DMS153 treated with DMSO at 0.1 percent for 48 hours (cell line): ENCODE results near the gene LRRC8B.

ENCODE experiments used
- DNase-seq: peaks from one replicate; lab custom pipeline; 2025; ENCODE audit not compliant: unreplicated experiment; lab: John Stamatoyannopoulos, UW

Gene LRRC8B

DNA sequence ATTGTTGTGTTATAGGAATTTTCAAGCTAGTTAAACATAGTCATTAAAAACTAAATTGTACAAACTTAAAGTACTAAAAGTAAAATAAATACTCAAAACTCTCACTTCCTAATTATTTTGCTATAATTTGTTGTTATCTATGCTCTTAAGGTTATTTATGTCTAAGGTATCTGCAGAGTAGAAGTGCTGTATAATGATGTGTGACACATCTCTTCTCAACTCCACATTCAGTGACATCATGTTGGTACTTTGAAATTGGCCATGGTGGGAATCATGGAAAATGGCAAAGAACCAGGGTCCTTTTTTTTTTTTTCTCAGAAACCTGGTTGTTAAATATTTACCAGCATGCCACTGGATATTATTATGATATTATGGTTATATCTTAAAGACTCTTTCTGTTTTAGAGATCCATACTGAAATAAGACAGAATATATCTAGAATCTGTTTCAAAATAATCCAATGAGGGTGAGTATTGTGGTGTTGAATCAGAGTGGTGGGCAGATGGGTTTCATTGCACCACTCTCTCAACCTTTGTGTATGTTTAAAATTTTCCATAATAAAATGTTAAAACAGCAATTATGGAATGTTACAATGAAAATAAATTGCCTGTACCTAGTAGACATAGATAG, 22.4 kb downstream of the LRRC8B start:
- no peak for DNase-seq

DNA sequence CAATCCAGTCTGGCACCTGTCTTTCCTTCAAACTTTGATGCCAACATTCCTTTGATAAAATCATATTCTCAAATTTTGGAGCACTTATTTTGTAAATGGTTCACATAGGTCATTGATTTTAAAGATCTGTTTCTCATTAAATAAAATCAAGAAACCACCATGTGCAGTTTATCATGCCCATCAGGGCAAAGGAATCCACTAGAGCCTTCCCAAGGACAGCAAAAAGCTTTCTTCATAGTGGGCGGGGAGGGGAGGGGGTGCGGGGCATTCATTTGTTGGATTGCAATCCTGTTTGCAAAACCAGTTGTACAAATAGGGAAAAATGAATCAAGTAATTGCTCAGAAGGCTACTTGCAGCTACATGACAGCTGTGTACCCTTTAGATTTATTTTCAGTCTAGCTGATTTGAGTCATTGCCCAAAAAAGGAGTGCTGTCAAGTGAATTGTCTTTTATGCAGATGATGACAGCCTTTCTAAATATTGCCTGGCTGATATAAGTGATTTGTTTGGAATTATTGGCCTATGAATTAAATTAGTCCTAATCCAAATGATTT, 23.0 kb downstream of the LRRC8B start:
- DNase-seq, result no peak

DNA sequence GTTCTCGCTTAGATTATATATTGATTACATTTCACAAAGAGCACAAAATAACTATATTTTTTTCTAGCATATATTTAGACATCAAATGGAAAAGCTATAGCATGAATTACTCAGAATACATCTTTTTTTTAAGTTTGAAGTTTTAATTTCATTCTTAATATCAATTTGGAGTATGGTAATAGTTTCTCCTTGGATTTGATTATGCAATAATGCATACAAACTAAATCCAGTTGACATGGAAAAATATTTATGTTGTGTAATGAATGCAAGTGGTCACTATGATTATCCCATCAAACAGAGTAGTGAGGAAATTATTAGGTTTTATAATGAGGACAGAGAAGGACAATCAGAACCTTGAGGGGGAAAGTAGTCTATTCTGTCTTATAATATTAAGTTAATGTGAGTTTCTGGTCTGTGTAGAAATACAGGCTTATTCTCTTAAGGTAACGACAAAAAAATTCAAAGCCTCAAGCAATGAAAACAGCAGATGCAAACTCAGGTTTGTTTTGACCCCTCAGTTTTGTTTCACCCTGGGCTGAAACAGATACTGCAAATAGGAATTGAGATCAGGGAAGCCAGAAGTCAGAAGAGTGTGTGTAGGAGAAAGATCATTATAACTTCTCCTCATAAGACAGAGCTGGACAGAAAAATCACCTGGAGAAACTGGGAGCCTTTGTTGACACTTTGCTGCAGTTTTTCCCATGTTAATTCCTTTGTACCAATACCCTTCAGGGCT, 23.7 kb downstream of the LRRC8B start:
- DNase-seq, result no peak

DNA sequence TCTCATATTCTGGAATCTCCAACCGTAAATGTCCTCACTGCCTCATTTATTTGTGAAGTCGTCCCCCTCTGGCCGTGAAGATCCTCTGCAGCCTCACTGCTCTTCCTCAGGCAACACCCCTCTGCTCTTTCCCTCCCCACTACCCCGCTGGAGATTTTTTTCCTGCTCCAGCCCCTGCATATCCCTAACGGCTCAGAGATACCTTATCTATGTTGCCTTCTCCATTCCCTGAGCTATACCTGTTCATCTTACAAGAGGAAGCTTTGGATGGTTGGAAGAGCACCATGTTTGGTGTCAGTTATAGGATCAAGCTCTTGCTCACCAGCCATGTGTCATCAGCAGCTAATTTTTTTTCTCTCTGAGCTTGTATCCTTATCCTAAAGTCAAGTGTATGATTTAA, 26.4 kb downstream of the LRRC8B start:
- DNase-seq, result no peak

DNA sequence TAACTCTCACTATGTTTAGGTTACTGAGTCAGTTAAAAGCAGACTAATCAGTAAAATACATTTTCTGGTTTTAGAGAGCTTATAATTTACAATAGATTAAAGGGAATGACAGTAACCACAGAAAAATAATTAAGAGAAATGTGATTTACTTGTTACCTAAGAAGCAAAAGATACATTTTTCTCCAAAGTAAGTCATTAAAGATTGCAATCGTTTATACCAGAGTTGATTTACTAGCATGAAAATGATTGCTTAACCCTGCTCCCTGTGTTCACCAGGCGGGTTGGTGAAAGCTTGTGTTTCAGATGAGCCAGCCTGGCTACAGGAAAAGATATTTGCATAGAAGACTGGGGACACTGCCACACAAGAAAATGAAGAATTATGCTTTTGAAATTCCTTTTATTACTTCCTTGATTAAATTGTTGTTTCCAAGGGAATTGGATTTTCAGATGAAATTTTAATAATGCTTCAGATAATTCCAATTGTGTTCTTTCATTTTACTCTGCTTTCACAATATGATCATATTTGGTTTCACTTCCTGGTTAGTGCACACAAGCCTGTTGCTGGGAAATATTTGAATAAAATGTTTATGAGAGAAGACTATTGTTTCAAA, 27.9 kb downstream of the LRRC8B start:
- DNase-seq, result peak; percentile 84

DNA sequence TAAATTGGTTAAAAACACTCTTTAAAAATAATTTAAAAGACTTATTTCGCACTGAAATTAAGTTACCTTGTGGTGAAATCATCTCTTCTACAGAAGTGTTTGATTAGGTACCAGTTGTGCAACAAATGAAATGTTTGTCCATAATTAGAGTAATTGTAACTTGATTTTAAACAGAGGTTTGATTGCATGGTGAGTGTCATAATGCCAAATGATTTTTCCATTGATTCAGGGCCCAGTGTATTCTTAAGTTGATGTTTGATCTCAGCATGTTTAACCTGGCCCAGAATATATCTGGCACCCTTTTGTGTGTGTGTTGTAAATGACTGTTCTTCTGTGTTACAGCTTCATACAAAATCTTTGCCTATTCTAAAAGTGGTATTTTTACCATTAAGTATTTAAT, 28.5 kb downstream of the LRRC8B start:
- DNase-seq, result peak; percentile 84

DNA sequence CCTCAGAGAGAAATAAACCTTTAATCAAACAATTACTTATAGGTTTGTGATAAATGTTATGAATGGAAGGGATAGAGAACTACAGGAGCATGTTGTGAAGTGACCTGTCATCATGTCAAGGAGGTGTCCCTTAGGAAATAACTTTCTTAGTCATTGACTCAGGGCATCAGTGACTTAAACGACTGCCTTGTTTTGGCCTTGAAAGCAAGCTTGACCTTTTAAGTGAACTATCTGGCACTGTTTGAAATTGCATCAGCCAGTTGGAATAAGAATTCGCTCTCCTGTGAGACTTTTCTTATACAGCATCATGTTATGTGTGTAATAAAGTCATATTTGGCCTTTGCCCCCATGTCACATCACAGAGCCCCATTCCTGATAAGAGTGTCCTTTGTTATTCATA, 30.9 kb downstream of the LRRC8B start:
- DNase-seq, result no peak

DNA sequence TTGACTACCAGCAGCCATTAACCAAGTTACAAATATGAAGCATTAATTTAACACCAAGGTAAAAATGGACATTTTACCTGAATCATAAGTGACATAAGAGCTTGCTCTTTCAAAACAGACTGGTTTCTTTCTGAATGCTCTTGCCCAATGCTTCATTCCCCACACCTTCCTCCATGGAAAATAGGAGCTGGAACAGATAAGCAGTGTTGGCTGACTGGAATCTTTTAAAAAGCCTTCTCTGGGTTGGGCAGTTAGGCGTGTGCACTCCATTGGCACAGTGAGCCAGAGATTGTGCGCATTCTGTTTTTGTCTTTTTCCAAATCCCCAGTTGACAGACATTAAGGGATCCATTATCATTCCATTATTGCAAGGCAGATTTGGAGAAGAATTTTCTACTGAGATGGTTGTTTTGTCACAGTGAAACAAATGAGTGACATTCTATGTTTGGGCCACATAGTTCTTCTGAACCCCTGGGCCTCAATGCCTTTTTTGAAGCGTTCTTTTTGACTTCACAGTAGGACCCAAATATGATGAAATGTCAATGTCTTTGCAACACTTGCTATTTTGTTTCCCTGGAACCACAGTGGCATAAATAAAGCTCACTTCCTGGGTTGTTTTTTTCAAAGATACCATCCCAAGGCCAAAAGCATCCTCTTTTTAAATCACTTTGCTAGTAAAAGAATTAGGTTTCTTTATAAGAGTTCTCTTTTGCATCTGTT, 32.3 kb downstream of the LRRC8B start:
- no peak for DNase-seq

DNA sequence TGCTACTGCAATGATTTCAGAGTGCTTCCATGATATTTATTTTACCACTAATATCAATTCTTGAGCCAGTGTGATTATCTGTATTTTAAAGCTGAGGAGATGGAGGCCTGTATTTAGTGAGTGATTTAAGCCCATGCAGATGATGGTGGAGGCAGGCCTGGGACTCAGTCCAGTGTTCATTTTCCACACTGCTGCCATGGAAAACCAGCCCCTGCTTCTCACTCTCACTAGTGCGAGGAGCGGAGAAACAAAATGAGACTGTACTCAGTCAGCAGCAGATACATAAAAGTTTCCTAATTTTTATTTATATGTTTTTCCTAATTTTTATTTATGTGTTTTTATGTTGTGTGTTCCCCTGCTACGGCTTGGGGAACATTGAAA, 32.8 kb downstream of the LRRC8B start:
- no peak for DNase-seq

DNA sequence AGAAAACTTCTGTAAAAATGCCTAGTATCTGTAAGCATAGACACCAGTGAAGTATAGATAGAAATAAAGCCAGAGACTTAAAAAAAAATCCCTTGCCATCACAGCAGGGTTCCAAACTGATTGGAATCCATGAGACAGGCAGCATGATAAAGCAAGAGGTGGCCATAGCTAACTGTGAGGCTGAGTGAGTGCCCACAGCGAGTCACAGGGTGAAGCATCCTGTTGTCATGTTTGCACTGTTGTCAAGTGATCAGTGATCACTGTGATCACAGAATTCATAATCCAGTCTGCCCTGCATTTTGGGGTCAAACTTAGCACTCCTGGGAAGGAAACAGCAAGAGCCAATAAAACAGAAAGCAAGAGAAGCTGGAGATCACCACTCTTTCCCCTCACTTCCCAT, 33.3 kb downstream of the LRRC8B start:
- DNase-seq, result no peak

DNA sequence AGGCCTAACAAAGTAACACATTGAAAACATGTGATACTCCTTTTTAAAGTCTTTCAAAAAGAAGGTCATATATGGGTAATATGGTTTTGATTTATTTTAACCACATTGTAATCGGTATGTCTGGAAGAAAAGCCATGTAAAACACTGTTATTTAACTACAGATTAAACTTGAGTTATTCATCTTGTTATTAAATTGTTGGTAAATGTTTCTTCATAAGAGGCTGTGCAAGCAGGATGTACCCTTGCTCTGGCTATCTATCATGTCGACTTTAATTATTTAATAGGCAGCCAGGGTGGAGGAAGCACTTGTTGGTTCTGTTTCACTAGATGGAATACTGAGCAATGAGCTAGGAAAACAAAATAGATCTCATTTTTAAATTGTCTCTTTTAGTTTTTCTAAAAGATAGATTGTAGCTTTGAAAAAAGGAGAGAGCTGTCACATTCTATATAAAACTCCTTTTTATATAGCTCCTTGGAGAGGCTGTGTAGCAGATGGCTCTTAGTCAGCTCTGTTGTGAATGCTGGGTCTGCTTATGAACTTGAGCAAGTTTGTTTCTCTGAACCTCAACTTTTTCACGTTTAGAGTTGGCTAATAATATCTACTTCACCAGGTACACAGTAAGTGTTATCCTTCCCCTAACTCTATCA, 39.5 kb downstream of the LRRC8B start:
- DNase-seq, result peak; percentile 1

DNA sequence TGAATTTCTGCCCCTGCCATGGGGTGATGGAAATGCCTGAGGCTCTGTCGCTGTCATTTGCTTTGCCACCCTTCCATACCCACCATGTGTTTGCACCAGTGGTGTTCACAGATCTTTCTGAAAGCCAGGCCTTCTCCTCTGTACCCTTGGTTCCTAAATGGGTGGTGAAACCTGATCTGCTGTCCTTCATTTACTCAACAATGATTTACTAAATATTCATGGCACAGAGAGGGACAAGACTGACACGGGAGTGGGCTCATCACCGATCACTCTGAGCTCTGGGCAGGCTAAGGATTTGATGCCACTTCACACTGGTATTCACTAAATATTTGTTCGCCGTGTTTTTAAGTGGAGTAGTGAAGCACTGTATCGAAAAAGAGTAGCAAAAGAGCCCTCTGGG, 40.9 kb downstream of the LRRC8B start:
- DNase-seq, result no peak

DNA sequence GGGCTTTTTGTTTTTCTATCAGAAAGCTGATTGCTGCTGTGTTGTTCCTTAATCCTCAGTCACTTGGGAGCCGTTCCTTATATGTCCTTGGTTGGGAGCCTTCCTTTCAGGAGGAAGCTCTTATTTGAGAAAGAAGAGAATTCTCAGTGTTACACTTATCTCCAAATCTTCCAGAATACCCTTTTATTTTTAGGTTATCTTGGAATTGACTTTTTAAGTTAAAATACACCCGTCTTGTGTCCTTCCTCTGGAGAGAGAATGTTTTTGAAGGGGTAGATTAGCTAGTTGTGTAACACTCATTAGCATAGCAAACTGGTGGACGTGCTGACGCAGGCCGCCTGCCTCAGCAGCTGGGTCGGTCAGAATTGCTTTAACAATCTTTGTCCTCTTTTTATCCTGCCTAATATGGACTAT, 42.1 kb downstream of the LRRC8B start:
- DNase-seq, result no peak

DNA sequence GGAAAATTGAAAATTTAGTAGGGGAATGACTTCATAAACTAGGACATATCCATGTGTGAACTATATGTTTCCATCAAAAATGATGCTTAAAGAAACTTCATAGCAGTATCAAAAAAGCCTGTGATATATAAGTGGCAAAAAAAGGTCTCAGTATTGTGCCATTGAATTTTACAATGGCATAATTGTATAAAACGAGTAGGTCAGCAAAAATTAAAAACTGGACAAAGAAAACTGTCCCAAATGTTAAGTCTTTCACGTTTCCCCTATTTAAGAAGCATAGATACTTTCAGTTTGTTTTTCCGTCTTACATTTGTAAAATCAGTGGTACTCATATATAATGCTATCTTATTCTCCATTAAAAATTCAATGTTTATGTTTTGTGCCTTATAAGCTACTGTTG, 43.2 kb downstream of the LRRC8B start:
- DNase-seq, result no peak

DNA sequence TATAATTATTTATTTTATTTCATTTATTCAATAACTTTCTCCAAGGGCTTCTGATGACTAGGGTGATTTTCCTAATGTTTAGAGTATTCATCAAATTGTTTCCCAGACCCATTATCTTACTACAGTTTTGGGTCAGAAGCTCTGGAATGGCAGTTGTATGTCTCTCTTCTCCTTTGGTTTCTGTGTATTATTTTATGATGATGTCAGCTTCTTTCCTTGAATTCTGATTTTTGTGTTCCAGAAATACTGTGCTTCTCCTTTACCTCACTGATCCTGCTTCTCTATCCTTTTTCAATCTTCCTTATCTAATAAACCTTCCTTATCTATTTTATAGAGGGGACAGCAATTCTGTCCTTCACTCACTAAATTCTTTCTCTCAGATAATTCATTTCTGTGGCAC, 48.8 kb downstream of the LRRC8B start:
- DNase-seq, result no peak

DNA sequence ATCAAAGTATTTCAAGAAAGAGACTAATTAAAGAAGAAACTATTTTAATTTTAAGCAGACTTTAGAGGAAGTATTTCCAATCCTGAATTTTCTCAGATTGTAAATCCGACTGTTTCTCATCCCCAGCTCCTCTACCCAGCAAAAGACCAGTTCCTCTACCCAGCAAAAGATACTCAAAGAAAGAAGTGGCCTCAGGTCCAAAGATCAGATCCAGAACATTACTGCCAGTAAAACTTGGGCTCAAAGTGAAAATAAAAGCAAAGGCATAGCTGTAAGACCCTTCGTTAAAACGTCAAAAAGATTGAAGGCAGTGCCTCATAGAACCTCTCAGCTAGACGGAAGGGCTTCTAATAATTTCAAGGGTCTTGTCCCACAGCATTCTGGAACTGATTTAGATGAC, 50.0 kb downstream of the LRRC8B start:
- DNase-seq, result no peak

DNA sequence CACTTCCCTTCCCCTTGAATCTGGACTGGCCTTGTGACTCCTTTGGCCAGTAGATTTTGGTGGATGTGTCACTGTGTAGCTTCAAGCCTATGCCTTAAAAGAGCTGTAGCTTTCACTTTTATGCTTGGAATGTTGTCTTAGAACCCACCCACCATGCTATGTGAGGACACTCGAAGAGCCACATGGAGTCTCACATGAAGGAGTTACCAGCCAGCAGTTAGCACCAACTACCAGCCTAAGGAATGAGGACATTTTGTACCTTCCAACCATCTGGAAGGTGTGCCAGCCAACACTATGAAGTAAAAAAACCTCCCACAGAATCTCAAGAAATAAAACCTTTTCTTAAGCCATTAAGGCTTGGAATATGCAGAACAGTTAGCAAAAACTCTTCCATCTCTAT, 50.6 kb downstream of the LRRC8B start:
- DNase-seq, result no peak

DNA sequence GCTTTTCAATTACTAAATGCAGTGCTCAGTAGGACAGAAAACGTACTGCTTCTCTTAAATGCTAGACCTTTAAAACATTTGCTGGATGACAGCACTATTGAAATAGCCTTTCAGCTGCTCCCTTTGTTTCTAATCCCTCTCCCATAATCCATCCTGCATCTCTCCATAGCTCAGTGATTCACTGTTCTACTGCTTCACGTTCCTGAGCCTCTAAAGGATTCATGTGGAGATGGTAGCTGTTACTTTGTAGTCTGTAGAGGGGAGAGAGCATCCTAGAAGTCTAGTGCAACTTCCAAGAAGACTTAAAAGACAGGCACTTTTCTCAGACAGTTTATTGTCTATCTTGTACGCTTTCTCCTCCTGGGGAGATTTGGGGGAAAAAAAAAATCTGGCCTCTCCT, 51.4 kb downstream of the LRRC8B start:
- DNase-seq, result no peak

DNA sequence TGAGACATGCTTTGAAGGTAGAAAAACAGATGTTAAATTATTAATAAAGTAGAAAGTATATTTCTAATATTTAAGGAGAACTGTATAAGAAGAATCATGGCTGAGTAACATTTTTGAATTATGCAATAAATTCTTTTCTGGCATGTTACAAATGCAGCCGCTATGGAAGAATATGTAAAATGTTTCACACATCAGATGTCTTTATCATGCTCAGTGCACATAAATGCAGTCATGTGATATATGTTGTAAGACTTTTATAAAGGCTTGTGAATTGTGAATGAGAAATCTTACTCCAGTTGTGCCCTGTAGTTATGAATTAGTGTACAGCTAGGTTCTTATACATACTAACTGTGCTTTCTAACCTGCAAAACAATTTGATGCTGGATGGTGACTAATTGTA, 53.5 kb downstream of the LRRC8B start:
- DNase-seq, result no peak

DNA sequence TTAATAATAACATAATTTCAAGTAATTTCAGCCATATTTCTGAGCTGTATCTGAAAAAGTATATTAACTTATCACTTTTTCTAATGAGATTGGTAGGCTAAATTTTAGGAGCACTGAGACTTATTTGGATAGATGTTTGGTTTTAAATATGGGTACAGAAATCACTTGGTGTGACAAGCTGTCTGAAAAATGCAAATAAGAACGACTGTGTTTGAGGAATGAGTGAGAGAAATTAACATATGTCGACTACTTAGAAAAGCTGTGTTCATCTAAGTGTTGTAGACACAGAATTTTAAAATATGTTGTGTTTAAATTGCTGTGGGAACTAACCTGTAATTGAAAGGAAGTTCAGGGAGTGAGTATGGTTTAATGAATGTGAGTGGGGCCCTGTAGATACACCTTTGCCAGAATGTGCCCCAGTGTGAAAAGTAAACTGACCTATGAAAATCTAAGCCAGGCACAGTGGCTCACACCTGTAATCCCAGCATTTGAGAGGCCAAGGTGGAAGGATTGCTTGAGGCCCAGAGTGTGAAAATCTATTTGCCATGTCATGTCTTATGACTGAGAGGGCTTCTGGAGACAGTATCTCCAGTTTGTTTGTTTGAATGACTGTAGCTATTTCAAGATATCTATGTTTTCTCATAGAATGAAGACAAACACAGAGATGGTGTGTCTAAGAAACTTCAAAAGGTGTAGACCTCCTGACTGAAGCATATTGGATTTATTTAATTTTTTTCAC, 54.5 kb downstream of the LRRC8B start:
- no peak for DNase-seq
